HFF-Myc (cell line): ENCODE measurements around the gene SART3.

Experiments
- DNase-seq: peaks from one replicate; pipeline ENCODE4 v3.0.0-alpha.2; 2011; ENCODE audit warnings: low read depth; ENCODE audit errors: extremely low read depth
- H3K4me3 ChIP-seq: replicated peaks from 2 replicates; pipeline ENCODE4 v1.5.1; 2011; ENCODE audit warnings: low read depth, mild to moderate bottlenecking, control low read depth, low read length
- TF ChIP-seq, protein P1 (sequence below): IDR thresholded peaks from 2 replicates; pipeline ENCODE4 v1.5.1; 2012; ENCODE audit warnings: mild to moderate bottlenecking, low read depth, low read length, control low read depth; ENCODE audit errors: missing control alignments

SART3 gene

DNA sequence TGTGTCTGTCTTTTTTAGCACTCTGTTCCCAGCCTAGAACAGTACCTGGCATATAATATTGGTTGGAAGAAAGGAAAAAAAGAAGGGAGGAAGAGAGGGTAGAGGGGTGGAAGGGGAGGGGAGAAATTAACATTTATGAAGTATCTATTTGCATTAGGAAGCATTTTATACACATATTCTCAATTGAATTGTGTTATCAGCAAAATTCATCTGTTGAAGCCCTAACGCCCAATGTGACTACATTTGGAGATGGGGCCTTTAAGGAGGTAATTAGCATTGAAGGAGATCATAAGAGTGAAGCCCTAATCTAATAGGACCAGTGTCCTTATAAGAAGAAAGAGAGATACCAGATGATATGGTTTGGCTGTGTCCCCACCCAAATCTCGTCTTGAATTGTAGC, 76.1 kb downstream of the SART3 start:
- H3K4me3 ChIP-seq, result no peak overlapping the region
- no peak for DNase-seq
- TF ChIP-seq, protein P1, sequence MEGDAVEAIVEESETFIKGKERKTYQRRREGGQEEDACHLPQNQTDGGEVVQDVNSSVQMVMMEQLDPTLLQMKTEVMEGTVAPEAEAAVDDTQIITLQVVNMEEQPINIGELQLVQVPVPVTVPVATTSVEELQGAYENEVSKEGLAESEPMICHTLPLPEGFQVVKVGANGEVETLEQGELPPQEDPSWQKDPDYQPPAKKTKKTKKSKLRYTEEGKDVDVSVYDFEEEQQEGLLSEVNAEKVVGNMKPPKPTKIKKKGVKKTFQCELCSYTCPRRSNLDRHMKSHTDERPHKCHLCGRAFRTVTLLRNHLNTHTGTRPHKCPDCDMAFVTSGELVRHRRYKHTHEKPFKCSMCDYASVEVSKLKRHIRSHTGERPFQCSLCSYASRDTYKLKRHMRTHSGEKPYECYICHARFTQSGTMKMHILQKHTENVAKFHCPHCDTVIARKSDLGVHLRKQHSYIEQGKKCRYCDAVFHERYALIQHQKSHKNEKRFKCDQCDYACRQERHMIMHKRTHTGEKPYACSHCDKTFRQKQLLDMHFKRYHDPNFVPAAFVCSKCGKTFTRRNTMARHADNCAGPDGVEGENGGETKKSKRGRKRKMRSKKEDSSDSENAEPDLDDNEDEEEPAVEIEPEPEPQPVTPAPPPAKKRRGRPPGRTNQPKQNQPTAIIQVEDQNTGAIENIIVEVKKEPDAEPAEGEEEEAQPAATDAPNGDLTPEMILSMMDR, result no peak

GRCh38 chr12:108484431-108484830, 76.5 kb downstream of the SART3 start:
- DNase-seq, result no peak
- H3K4me3 ChIP-seq, result no peak overlapping the region
- TF ChIP-seq, protein P1, result no peak

- no peak overlapping the region for H3K4me3 ChIP-seq
- TF ChIP-seq, protein P1, result no peak
- no peak for DNase-seq
Measured at GRCh38 chr12:108483213-108484059, 77.5 kb downstream of the SART3 start.

- no peak overlapping the region for H3K4me3 ChIP-seq
- TF ChIP-seq, protein P1, result no peak
- no peak for DNase-seq
Measured at GRCh38 chr12:108482717-108483212, 78.2 kb downstream of the SART3 start.

DNA sequence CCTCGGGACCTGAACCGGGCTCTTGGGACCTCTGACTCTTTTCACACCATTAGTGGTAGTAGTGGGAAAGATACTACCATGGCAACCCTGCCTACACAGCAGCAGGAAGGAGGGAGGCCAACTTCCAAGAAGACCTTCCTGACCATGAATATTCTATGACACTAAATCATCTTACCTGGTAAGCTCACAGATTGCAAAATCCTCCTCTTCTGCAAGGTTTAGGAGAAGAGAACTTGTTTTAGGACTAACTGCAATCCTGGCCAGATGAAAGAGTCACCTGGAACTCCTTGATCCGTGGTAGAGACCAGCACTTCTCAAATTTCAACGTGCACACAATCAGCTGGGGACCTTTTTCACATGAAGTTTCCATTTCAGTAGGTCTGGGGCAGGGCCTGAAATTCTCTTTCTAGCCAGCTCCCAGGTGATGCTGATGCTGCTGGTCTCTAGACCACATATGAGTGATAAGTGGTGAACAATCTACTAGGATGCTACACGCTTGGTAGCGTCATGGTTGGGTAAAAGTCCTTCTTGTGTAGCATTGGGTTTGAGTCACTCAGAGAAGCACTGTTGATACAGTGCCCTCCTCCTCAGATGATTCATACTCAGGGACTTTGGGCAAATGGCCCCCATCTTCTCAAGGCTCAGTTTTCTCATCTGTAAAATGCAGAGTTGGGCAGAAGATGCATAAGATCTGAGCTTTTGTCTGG, 81.5 kb downstream of the SART3 start:
- DNase-seq, result no peak
- TF ChIP-seq, protein P1, result no peak
- no peak overlapping the region for H3K4me3 ChIP-seq

GRCh38 chr12:108478611-108479206, 82.3 kb downstream of the SART3 start:
- TF ChIP-seq, protein P1, result no peak
- DNase-seq, result no peak
- no peak overlapping the region for H3K4me3 ChIP-seq
